Ovary (tissue), 9 donors: ENCODE results near the gene NAALADL1. TPM values are rescaled to one million over a fixed set of nuclear protein-coding genes. Genes with fewer than 3 reads are reported as not detected.

Experiments
- DNase-seq, 5 donors: peaks; one replicate each; pipeline ENCODE4 v3.0.0-alpha.2; 2019 to 2020
- H3K27ac ChIP-seq, 2 donors: fragments of 200-600 bp; one replicate each; pipeline versions ENCODE4 v1.5.1 to v1.8.0; 2019 to 2022
- H3K27me3 ChIP-seq: fragments of 200-600 bp; one replicate; pipeline ENCODE4 v1.8.0; 2022
- H3K36me3 ChIP-seq: fragments of 200-600 bp; sonication (generic); one replicate; pipeline ENCODE4 v1.5.1; 2019
- H3K4me1 ChIP-seq: one replicate; pipeline ENCODE4 v1.8.1; 2013; ENCODE audit warnings: mild to moderate bottlenecking, moderate library complexity; ENCODE audit not compliant: insufficient read depth
- H3K4me3 ChIP-seq: fragments of 200-600 bp; sonication (generic); one replicate; pipeline ENCODE4 v1.5.1; 2017
- H3K9me3 ChIP-seq, 2 donors: fragments of 200-600 bp in 1 of 2; sonication (generic) in 1 of 2; one replicate each; pipeline versions ENCODE4 v1.5.1 to v1.8.1; 2013 to 2019; ENCODE audit warnings: mild to moderate bottlenecking in 1 of 2, moderate library complexity in 1 of 2
- CTCF ChIP-seq, 3 donors: fragments of 450-650 bp in 2 of 3; fragments of 200-600 bp in 1 of 3; IDR thresholded peaks; one replicate each; pipeline versions ENCODE4 v1.5.1 to v1.8.0; 2016 to 2022; ENCODE audit warnings: antibody characterized with exemption in 3 of 3, mild to moderate bottlenecking in 1 of 3
- EP300 ChIP-seq: sonication (generic); formaldehyde crosslinking; IDR thresholded peaks from one replicate; pipeline ENCODE4 v1.6.1; 2017; ENCODE audit warnings: antibody characterized with exemption
- POLR2A ChIP-seq: fragments of 450-650 bp; IDR thresholded peaks from one replicate; pipeline ENCODE4 v1.6.1; 2017; ENCODE audit warnings: antibody characterized with exemption, mild to moderate bottlenecking, moderate library complexity
- WGBS, 3 donors: extraction: QIAGEN DNeasy Blood & Tissue Kit in 1 of 3; methylation state at CpG; one replicate each; pipeline versions ENCODE4 v1.1.5 to v1.1.7; 2013 to 2017; 5-methylcytosine and 5-hydroxymethylcytosine counted together
- intact Hi-C, 4 donors: fragments of 100-400 bp; cut with DNase I; formaldehyde crosslinking; loops; one replicate each; pipeline versions ENCODE4 v1.11.0 to v1.15.1; 2022 to 2023
- polyA plus RNA-seq, 2 donors: library from polyadenylated mRNA; stranded (reverse); fragments of 200-250 nt in 1 of 2; fragments of 350-450 nt in 1 of 2; fragmentation: Illumina TruSeq in 1 of 2; extraction: RNeasy Lipid Tissue Mini Kit (QIAGEN cat#74804) in 1 of 2; gene quantifications; one replicate each; pipeline ENCODE4 v1.2.3, GENCODE V29; 2013 to 2014
- total RNA-seq, 7 donors: library from RNA; depleted of rRNA in 2 of 7; stranded (reverse); fragments of >200 nt in 2 of 7; fragmentation: NEBNext Ultra II Directional in 3 of 7; extraction: Animal tissue kit (Norgen Biotek cat#: 25700) in 3 of 7; gene quantifications; one replicate each; pipeline versions ENCODE4 v1.1.0 to v1.2.4, GENCODE V29; 2016 to 2023
- donor health status: DM: no; HTN: no; CAD: no; lungs with moderate emphysema.
- donor health status: DM: no; HTN: no; CAD: no.
- donor health status: Bipolar disorder and iron deficiency.
- donor health status: DM: yes; HTN: yes; CAD: no.
- donor health status: DM: no; HTN: no; CAD: no.
- donor health status: DM: yes; HTN: yes; CAD: no.

NAALADL1 gene
- total and polyA plus RNA-seq, 9 donors, result 7.1 to 33.7 (median 17.6) TPM

- H3K27ac ChIP-seq, result no peak overlapping the region
- no peaks in the 10 kb centered on the region for H3K27me3 ChIP-seq
- no peak overlapping the region for H3K4me3 ChIP-seq
- 92% methylated on average over 15 of the region's 15 CpGs for WGBS, 3 donors
- intact Hi-C loops, result loop anchor here in 1 of 4 donors (5.0 kb wide), 1 partner anchor 76 kb away; the partner anchor contains the start of gene ARL2
- no peak for TF ChIP-seq POLR2A
- TF ChIP-seq CTCF (IDR thresholded peaks at IDR 0.05), result no peak
- no peak for TF ChIP-seq EP300
- H3K36me3 ChIP-seq, result no peaks in the 10 kb centered on the region
- DNase-seq, result no peak
- no peaks in the 10 kb centered on the region for H3K9me3 ChIP-seq
- peaks cover 7% of the 10 kb centered on the region for H3K4me1 ChIP-seq
Observed at GRCh38 chr11:65087827-65088226, 29.5 kb upstream of the NAALADL1 start.

- H3K4me3 ChIP-seq, result no peak overlapping the region
- TF ChIP-seq POLR2A (no peak), EP300 (no peak), CTCF (IDR thresholded peaks at IDR 0.05) (no peak)
- peaks cover 7% of the 10 kb centered on the region for H3K4me1 ChIP-seq
- WGBS, 3 donors, result 71 to 84% (median 81%) methylated on average over 11 of the region's 11 CpGs
- intact Hi-C loops, result loop anchor here in 1 of 4 donors (5.0 kb wide), 1 partner anchor 75 kb away; the partner anchor contains the start of gene ARL2
- no peaks in the 10 kb centered on the region for H3K27me3 ChIP-seq
- no peaks in the 10 kb centered on the region for H3K9me3 ChIP-seq
- H3K36me3 ChIP-seq, result no peaks in the 10 kb centered on the region
- peak in 2 of 5 donors; percentile 43 for DNase-seq
- H3K27ac ChIP-seq, result no peak overlapping the region
Observed at GRCh38 chr11:65087216-65087615, 28.9 kb upstream of the NAALADL1 start.

- TF ChIP-seq EP300 (no peak), CTCF (IDR thresholded peaks at IDR 0.05) (no peak), POLR2A (no peak)
- Histone ChIP-seq H3K4me1 (peaks cover 7% of the 10 kb centered on the region), H3K27me3 (no peaks in the 10 kb centered on the region), H3K4me3 (no peak overlapping the region), H3K27ac (no peak overlapping the region), H3K9me3 (no peaks in the 10 kb centered on the region), H3K36me3 (no peaks in the 10 kb centered on the region)
- WGBS, 3 donors, result 81 to 90% (median 86%) methylated on average over 9 of the region's 9 CpGs
- no peak for DNase-seq
- intact Hi-C loops, result loop anchor here in 1 of 4 donors (5.0 kb wide), 1 partner anchor 75 kb away; the partner anchor contains the start of gene ARL2
Observed at GRCh38 chr11:65086809-65087208, 28.5 kb upstream of the NAALADL1 start.

- no peaks in the 10 kb centered on the region for H3K36me3 ChIP-seq
- intact Hi-C loops, result loop anchor here in 1 of 4 donors (5.0 kb wide), 1 partner anchor 73 kb away; the partner anchor contains the start of gene ARL2
- H3K9me3 ChIP-seq, result no peaks in the 10 kb centered on the region
- no peak for DNase-seq
- H3K27ac ChIP-seq, result no peak overlapping the region
- WGBS, 3 donors, result 86 to 93% (median 88%) methylated on average over 4 of the region's 4 CpGs
- H3K4me1 ChIP-seq, result peaks cover 7% of the 10 kb centered on the region
- TF ChIP-seq CTCF (IDR thresholded peaks at IDR 0.05) (no peak), POLR2A (no peak), EP300 (no peak)
- no peak overlapping the region for H3K4me3 ChIP-seq
- no peaks in the 10 kb centered on the region for H3K27me3 ChIP-seq
Observed at GRCh38 chr11:65085446-65085845, 27.1 kb upstream of the NAALADL1 start.
